Ascending aorta (tissue), 2 donors: ENCODE data around the gene RBM20. TPM values are rescaled to one million over a fixed set of nuclear protein-coding genes. Genes with fewer than 3 reads are reported as not detected.

Source experiments
- DNase-seq, 2 donors: peaks; one replicate each; pipeline ENCODE4 v3.0.0-alpha.2; 2019; ENCODE audit warnings: low spot score in 2 of 2
- H3K27ac ChIP-seq, 2 donors: fragments of 200-600 bp; sonication (generic); one replicate each; pipeline ENCODE4 v1.5.1; 2016 to 2017; ENCODE audit warnings: mild to moderate bottlenecking in 1 of 2
- H3K27me3 ChIP-seq: fragments of 200-600 bp; sonication (generic); one replicate; pipeline ENCODE4 v1.5.1; 2017
- H3K36me3 ChIP-seq, 2 donors: fragments of 200-600 bp; sonication (generic); one replicate each; pipeline ENCODE4 v1.5.1; 2016
- H3K4me1 ChIP-seq, 2 donors: fragments of 200-600 bp; sonication (generic); one replicate each; pipeline ENCODE4 v1.5.1; 2016 to 2017; ENCODE audit warnings: mild to moderate bottlenecking in 1 of 2
- H3K4me3 ChIP-seq, 2 donors: fragments of 200-600 bp; sonication (generic); one replicate each; pipeline ENCODE4 v1.5.1; 2016 to 2017; ENCODE audit warnings: mild to moderate bottlenecking in 1 of 2
- H3K9me3 ChIP-seq, 2 donors: fragments of 200-600 bp; sonication (generic); one replicate each; pipeline ENCODE4 v1.5.1; 2016
- CTCF ChIP-seq, 3 experiments: fragments of 200-600 bp in 2 of 3; fragments of 450-650 bp in 1 of 3; sonication (generic) in 2 of 3; IDR thresholded peaks; one replicate each; pipeline ENCODE4 v1.5.1; 2016 to 2019; ENCODE audit warnings: antibody characterized with exemption in 3 of 3, mild to moderate bottlenecking in 1 of 3, moderate library complexity in 1 of 3
- intact Hi-C: fragments of 100-400 bp; cut with DNase I; formaldehyde crosslinking; loops from one replicate; pipeline ENCODE4 v1.15.1; 2023
- total RNA-seq: library from RNA; depleted of rRNA; stranded (reverse); fragments of >200 nt; gene quantifications from one replicate; pipeline ENCODE4 v1.1.0, GENCODE V29; 2016

Gene RBM20
- total RNA-seq, 1 donor from 2014 or later, result 4.8 TPM

GRCh38 chr10:110825508-110825907 lies 181.4 kb downstream of the RBM20 start:
- intact Hi-C loops, result no loop called here
- DNase-seq, result no peak
- peaks cover 27 to 50% of the 10 kb centered on the region in 2 donors for H3K4me1 ChIP-seq
- no peak overlapping the region for H3K4me3 ChIP-seq
- TF ChIP-seq CTCF (IDR thresholded peaks at IDR 0.05), result no peak
- H3K27ac ChIP-seq, result no peak overlapping the region
- H3K36me3 ChIP-seq, result no peaks in the 10 kb centered on the region
- no peaks in the 10 kb centered on the region for H3K9me3 ChIP-seq
- H3K27me3 ChIP-seq, result no peaks in the 10 kb centered on the region

- H3K36me3 ChIP-seq, result peaks cover 5 to 9% of the 10 kb centered on the region in 2 donors
- H3K4me3 ChIP-seq, result no peak overlapping the region
- H3K9me3 ChIP-seq, result no peaks in the 10 kb centered on the region
- intact Hi-C loops, result no loop called here
- no peak for TF ChIP-seq CTCF (IDR thresholded peaks at IDR 0.05)
- H3K4me1 ChIP-seq, result peaks cover 9 to 31% of the 10 kb centered on the region in 2 donors
- peak overlapping the region; percentile 76 to 82 for H3K27ac ChIP-seq
- no peaks in the 10 kb centered on the region for H3K27me3 ChIP-seq
- DNase-seq, result no peak
These were observed 183.3 kb downstream of the RBM20 start for GRCh38 chr10:110827410-110827809.

GRCh38 chr10:110827875-110828274 lies 183.7 kb downstream of the RBM20 start:
- intact Hi-C loops, result no loop called here
- peaks cover 4 to 26% of the 10 kb centered on the region in 2 donors for H3K4me1 ChIP-seq
- TF ChIP-seq CTCF (IDR thresholded peaks at IDR 0.05), result no peak
- H3K27me3 ChIP-seq, result no peaks in the 10 kb centered on the region
- DNase-seq, result no peak
- H3K36me3 ChIP-seq, result peaks cover 5 to 9% of the 10 kb centered on the region in 2 donors
- no peaks in the 10 kb centered on the region for H3K9me3 ChIP-seq
- H3K27ac ChIP-seq, result peak overlapping the region; percentile 76 to 82
- H3K4me3 ChIP-seq, result no peak overlapping the region

- TF ChIP-seq CTCF (IDR thresholded peaks at IDR 0.05), result no peak
- Histone ChIP-seq H3K27ac (peak overlapping the region; percentile 76 to 82), H3K27me3 (no peaks in the 10 kb centered on the region), H3K9me3 (no peaks in the 10 kb centered on the region), H3K4me1 (peaks cover 3 to 20% of the 10 kb centered on the region in 2 donors), H3K4me3 (no peak overlapping the region), H3K36me3 (peaks cover 5 to 9% of the 10 kb centered on the region in 2 donors)
- intact Hi-C loops, result no loop called here
- no peak for DNase-seq
These were observed 184.4 kb downstream of the RBM20 start for GRCh38 chr10:110828525-110828924.

- Histone ChIP-seq H3K4me3 (no peak overlapping the region), H3K27me3 (no peaks in the 10 kb centered on the region), H3K27ac (peak overlapping the region; percentile 76 to 82), H3K9me3 (no peaks in the 10 kb centered on the region), H3K4me1 (peaks cover 3 to 28% of the 10 kb centered on the region in 2 donors), H3K36me3 (peaks cover 5 to 9% of the 10 kb centered on the region in 2 donors)
- DNase-seq, result peak in 1 of 2 donors; percentile 62
- intact Hi-C loops, result no loop called here
- no peak for TF ChIP-seq CTCF (IDR thresholded peaks at IDR 0.05)
These were observed 185.7 kb downstream of the RBM20 start for GRCh38 chr10:110829721-110830410.
